NK-92 (cell line): Measurements from ENCODE around the gene RP2.

Experiments used
- DNase-seq: peaks from one replicate; lab custom pipeline; 2025; ENCODE audit not compliant: unreplicated experiment; lab: John Stamatoyannopoulos, UW

The RP2 gene

DNA sequence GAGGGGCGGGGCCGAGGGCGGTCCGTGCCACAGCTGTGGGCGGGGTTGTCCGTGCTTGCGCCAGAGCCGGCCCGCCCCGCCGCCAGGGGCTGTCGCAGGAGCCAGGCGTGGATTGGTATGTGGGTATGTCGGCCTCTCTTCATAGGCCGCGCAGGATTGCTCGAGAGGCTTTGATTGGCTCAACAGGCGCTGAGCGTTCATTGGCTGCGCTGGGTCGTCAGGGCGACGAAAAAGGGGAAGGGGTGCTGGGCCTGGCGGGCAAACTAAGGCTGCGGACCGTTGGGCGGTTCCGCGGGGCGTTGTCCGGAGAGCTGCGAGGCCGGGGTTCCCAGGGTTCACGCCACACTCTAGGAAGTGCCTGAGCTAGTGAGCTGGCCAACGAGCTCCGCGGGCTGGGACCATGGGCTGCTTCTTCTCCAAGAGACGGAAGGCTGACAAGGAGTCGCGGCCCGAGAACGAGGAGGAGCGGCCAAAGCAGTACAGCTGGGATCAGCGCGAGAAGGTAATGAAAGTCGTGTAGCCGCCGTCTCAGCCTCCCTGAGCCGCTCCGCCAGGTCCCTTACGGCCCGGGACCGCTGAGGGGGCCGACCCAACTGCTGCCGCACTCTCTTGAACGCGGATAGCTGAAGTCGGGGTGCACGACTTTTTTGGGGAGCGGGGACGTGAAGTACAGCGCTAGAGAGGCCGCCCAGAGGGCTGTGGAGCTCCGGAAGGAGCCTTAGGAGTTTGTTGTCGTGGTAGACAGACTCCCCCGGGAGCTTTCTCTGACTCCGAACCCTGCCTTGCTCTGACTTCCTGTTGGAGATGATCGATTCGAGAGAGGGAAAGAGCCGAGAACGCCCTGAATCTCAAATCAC is at the start of gene RP2:
RP2 (plus strand) TSS at position 343 of the 857 bp plus-strand sequence; CDS start at position 401, 58 bp downstream.
- no peak for DNase-seq

- DNase-seq, result no peak
Observed at GRCh38 chrX:46788902-46789301, 47.9 kb upstream of the RP2 start.

DNA sequence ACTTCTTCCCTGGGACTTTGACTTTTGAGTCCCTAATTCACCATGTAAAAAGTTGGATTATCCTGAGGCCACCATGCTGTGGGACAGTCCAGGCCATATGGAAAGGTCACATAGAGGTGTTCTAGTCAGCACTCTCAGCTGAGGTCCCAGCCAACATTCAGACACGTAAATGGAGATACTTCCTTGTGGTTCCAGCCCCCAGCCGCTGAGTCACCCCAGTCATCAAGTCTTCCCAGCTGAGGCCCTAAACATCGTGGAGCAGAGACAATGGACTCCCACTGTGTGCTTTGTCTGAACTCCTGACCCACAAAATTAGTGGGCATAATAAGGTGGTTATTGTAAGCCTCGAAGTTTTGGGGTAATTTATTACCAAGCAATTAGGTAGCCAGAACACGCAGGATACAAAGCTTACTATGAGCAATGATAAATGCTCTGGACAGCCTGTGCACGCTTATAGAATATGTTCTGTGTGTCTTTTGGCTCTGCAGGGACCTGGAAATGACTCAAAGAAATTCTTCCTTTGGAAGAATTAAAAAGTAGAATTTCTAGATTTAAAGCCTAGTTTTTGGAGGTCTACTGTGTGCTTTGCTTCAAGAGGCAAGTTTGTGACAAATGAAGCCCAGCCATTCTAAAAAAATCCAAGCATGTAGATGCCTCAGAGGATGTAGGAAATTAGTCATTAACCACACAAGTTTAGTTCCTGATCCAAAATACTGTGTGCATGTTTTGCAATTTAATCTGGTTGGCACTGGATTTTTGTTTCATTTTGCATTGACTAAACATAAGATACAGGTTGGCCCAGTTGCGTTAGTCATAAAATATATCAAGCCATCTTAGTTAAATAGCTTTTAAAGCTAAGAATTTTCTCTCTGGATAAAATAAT is 44.7 kb upstream of the RP2 start:
- no peak for DNase-seq

DNA sequence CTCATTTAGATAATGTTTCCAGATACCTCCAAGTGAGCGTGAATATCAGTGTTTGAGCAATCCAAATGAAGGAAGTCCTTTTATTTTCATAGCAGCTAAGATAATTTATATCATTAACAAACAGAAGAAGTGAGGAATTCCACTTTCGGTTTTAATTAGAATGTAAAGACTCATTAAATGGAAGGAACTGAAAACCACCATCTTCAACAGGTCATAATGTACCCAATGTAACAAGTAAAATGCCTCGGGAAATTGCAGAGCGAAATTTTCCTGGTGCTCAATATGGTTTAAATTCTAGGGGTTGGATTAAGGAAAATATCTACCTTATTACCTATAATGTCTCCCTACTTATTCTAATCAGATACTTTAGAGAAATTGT is 44.0 kb upstream of the RP2 start:
- DNase-seq, result no peak

GRCh38 chrX:46793386-46794143 is 43.3 kb upstream of the RP2 start:
- DNase-seq, result no peak

DNA sequence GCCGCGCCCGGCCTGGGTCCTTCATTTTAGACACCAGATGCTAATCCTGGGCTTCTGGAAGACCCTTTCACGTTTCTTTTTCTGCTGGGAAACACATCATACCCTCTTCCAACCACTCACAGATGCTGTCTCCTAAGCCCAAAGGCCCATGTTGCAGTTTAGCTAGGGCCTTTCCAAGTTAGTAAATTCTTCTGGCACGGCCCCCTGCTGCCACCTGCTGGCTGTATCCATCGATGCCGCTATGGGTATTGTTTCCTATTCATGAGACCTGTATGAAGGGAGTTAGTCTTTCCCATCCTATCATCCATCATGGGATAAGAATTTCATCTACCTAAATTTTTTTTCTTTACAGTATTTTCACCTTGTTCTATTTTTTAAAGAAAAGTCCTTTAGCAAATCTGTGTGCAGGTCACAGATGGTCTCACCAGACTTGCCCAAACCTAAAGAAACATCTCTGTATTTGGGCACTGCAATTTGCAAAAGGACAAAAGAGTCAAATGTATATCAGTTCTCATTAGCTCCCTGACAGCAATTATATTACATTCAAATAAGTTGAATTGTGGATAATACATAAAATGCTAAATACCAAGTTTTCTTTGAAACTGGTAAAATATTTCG is 40.2 kb upstream of the RP2 start:
- no peak for DNase-seq

- no peak for DNase-seq
Observed at GRCh38 chrX:46803140-46803539, 33.7 kb upstream of the RP2 start.

- DNase-seq, result no peak
Observed at GRCh38 chrX:46805270-46805669, 31.6 kb upstream of the RP2 start.

DNA sequence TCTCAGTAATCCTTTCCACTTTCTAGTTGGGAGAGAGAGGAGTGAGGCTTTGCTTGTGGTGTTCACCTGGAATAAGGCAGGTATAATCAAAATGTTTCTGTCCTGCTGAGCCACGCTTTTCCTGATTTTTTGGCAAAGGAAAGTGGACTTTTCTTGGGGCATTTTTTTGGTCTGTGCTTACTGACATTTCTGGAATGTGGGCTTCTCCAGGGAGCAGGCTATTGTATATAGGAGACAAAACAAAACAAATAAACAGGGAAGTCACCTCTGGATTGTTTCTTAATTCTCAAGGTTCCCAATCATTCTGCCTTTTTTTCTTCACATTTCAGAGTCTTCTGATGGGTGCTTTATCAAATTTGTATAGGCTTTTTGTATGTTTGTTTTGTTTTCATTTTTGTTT is 25.7 kb upstream of the RP2 start:
- no peak for DNase-seq

DNA sequence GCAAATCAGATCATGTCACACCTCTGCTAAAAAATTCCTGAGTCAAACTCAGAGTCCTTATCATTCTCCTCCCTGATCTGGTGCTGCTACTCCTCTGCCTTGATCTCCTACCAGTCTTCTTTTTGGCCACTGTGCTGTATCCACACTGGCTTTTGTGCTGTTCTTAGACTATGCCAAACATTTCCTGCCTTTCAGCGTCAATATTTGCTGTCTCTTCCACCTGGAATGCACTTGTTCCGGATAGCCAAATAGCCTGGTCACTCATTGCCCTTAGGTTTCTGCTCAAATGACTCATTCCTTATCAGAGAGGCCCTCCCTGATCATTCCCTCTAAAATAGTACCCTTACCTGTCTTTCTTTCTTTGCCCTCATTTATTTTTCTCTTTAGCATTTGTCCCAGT is 24.4 kb upstream of the RP2 start:
- DNase-seq, result no peak

DNA sequence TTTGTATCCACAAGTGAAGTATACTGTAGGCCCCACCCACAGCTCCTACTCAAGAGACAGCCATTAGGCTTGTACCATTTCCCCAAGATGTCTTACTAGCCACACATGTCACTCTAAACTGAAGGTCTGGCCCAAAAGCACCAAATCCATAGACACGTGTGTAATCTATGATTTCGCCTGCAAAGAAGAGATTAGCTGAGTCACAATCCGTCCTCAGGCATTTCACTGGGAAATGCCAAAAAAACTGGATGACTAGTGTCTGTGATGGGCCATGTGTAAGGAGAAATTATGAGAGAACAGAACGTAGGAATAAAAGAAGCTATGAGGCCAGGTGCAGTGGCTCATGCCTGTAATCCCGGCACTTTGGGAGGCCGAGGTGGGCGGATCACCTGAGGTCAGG is 21.9 kb upstream of the RP2 start:
- no peak for DNase-seq

DNA sequence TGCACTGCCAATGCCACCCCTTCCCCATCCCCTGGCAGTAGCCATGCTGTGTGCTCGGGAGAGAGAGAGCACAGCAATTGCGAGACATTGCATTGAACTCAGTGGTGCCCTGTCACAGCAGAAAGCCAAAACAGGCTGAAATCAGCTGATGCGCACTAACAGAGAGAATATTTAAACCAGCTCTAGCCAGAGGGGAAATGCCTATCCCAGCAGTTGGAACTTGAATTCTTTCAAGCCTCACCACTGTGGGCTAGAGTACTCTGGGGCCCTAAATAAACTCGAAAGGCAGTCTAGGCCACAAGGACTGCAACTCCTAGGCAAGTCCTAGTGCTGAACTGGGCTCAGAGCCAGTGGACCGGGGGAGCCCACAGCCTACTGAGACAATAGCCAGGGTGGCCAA is 17.7 kb upstream of the RP2 start:
- DNase-seq, result no peak

DNA sequence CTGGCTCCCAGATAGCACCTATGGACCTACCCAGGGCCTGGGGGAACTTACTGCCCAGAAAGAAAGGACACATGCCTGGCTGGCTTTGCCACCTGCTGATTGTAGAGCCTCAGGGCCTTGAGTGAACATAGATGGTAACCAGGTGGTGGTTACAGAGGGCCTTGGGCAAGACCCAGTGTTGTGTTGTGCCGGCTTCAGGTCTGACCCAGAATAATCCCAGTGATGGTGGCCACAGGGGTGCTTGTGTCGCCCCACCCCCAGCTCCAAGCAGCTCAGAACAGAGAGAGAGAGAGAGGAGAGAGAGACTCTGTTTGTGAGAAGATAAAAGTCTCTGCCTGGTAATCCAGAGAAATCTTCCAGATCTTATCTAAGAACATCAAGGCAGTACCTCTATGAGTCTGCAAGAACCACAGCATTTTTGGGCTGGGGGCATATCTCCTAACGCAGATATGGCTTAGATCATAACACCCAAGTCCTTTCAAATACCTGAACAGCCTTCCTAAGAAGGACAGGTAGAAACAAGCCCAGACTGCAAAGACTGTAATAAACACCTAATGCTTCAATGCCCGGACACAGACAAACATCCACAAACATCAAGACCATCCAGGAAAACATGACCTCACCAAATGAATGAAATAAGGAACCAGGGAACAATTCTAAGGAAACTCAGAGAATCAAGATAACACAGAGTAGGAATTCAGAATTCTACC is 16.3 kb upstream of the RP2 start:
- DNase-seq, result no peak

GRCh38 chrX:46823481-46823880 is 13.4 kb upstream of the RP2 start:
- DNase-seq, result no peak

DNA sequence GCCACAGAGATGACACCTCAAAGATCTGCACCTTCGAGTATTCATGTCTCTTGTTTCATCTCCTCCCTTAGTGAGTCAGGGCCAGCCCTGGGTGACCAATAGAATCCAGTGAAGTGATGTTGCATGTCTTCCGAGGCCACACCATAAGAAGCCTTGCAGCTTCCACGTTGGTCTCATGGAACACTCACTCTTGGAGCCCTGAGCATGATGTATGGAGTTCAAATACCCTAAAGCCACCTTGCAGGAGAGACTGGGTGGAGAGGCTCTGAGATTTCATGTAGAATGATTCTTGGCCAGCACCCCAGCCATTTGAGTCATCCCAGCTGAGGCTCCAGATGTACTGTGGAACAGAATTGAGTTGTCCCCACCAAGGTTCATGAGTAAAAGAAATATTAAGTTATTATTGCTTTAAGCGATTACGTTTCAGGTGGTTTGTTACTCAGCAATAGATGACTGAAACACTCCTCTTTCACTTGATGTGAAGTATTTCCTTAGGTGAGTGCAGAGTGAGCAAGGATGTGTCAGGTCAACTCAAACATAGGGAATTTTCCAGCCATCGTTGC is 5.0 kb upstream of the RP2 start:
- no peak for DNase-seq

DNA sequence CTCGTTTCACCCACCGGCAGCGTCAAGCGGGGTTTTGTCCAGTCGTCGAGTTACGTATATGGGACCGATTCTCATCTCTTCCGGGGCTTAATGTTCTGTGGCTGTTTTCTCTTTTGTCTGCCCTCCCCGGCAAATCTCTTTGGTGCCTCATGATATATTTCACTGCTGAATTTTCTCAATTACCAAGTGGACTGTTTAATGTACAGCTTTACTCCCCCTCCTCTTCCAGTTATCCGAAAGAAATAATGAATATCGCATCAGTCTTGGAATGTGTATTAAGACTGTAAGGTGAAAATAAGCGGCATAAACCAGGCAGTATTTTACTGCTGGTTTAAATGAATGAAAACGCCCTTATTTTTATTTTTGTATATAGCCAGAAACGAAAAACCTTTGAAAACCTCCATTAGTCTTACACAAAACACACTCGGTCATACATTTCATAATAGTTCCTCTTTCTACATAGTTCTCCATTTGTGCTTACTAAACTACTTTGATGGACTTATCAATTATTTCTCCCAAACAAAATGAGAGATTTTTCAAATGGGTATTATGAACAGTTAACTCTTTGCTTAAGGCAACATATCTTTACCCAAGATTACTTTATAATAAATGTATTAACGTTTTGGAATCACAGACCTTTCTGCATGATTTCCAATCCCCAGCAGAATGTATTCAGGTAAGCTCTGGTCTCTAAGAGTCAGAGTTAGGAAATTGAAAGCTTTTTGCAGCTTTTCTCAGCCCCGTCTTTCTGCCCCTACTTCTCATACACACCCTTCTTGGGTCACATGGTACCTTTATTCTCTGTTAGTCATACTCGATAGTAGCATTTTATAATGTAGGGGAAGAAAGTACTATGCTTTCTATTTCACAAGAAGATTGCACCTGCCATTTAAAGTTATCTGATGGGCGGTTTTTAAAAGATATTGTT is 979 bp downstream of the RP2 start:
- DNase-seq, result no peak

GRCh38 chrX:46838486-46838870 is 1.6 kb downstream of the RP2 start:
- no peak for DNase-seq

DNA sequence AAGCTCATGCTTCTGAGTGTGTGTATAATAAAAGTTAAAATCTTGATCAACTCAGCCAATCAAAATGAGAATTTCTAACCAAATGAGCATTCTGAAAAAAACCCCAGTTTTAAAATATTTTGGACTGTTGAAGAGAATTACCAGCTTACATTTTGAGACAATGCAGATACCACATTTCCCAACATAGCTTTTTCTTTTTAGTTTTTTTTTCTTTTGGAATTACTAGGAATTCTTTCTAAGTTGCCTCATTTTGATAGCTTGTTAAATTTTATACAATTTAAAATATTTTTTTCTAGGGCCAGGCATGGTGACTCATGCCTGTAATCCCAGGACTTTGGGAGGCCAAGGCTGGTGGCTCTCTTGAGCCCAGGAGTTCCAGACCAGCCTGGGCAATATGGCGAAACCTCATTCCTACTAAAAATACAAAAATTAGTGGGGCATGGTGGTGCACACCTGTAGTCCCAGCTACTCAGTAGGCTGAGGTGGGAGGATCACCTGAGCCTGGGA is 2.2 kb downstream of the RP2 start:
- no peak for DNase-seq

DNA sequence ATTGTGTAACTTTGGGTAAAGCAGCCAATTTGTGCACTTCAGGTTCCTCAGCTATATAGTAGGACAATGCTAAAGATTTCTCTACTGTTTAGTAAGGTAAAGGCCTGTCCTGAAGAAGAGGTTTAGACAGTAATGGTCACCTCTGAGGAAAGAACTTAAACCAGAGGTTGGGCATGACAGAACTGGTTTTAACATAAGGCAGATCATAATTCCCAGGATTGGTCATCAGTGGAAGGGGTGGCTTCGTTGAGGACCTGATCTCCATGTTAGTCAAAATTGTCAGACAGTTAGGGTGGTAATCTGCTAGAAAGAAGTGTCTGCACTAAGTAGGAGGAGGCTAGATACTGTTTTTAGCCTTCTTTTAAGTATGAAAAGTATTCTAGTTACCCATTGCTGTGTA is 4.1 kb downstream of the RP2 start:
- no peak for DNase-seq
